H1 (cell line): ENCODE measurements around the gene LAD1. TPM values are rescaled to one million over a fixed set of nuclear protein-coding genes. Genes with fewer than 3 reads are reported as not detected.

Source experiments
- ASH2L ChIP-seq: fragments of 200-600, 300-600 bp; sonication (generic); IDR thresholded peaks from one replicate; pipeline ENCODE4 v1.7.1; 2017; ENCODE audit warnings: low read length
- ATF3 ChIP-seq: IDR thresholded peaks from 2 replicates; pipeline ENCODE4 v1.6.1; 2011; ENCODE audit warnings: low read depth, mild to moderate bottlenecking, low read length; ENCODE audit not compliant: insufficient read depth
- BCL11A ChIP-seq, 2 experiments: IDR thresholded peaks; one replicate each; pipeline ENCODE4 v1.6.1; 2011; ENCODE audit warnings: low read depth in 2 of 2, low read length in 2 of 2, mild to moderate bottlenecking in 2 of 2
- BRCA1 ChIP-seq: IDR thresholded peaks from 2 replicates; pipeline ENCODE4 v1.6.1; 2012; ENCODE audit warnings: low read depth, low read length, improper control_type of control experiment
- CHD1 ChIP-seq: IDR thresholded peaks from 2 replicates; pipeline ENCODE4 v1.6.1; 2012; ENCODE audit warnings: low read depth, low read length, improper control_type of control experiment
- FOSL1 ChIP-seq: IDR thresholded peaks from 2 replicates; pipeline ENCODE4 v1.6.1; 2011; ENCODE audit warnings: mild to moderate bottlenecking, low read depth, low read length, moderate library complexity; ENCODE audit not compliant: insufficient read depth
- HDAC2 ChIP-seq, 2 experiments: fragments of 300-600 bp in 1 of 2; sonication (generic) in 1 of 2; IDR thresholded peaks; 2 replicates each; pipeline ENCODE4 v1.6.1; 2011 to 2012; ENCODE audit warnings: low read depth in 2 of 2, low read length in 2 of 2, mild to moderate bottlenecking in 2 of 2, moderate library complexity in 2 of 2, borderline replicate concordance in 1 of 2, inconsistent platforms in 1 of 2
- HDAC6 ChIP-seq: IDR thresholded peaks from one replicate; pipeline ENCODE4 v1.7.1; 2012; ENCODE audit warnings: low read depth, mild to moderate bottlenecking, inconsistent platforms, low read length, moderate library complexity
- JUN ChIP-seq: IDR thresholded peaks from 2 replicates; pipeline ENCODE4 v1.6.1; 2011; ENCODE audit warnings: low read depth, mild to moderate bottlenecking, improper control_type of control experiment, low read length
- NRF1 ChIP-seq: IDR thresholded peaks from 2 replicates; pipeline ENCODE4 v1.6.1; 2011; ENCODE audit warnings: mild to moderate bottlenecking, low read depth, low read length, improper control_type of control experiment
- PHF8 ChIP-seq: fragments of 200-600 bp; sonication (generic); conservative IDR thresholded peaks from 2 replicates; pipeline ENCODE4 v1.7.1; 2012; ENCODE audit warnings: low read depth, mild to moderate bottlenecking, inconsistent platforms, low read length, moderate library complexity
- POLR2A ChIP-seq, 2 experiments: IDR thresholded peaks; 1 replicate in 1 of 2; 2 replicates in 1 of 2; pipeline ENCODE4 v1.6.1; 2011; ENCODE audit warnings: low read depth in 2 of 2, low read length in 2 of 2, mild to moderate bottlenecking in 2 of 2; ENCODE audit errors: control extremely low read depth in 1 of 2
- POLR2AphosphoS5 ChIP-seq: IDR thresholded peaks from 2 replicates; pipeline ENCODE4 v1.6.1; 2011; ENCODE audit warnings: low read depth, low read length
- RFX5 ChIP-seq: IDR thresholded peaks from 2 replicates; pipeline ENCODE4 v1.6.1; 2011; ENCODE audit warnings: low read depth, low read length, improper control_type of control experiment, borderline replicate concordance
- RNF2 ChIP-seq: fragments of 200-900, 300-1000 bp; sonication (generic); IDR thresholded peaks from 2 replicates; pipeline ENCODE4 v1.7.1; 2016; ENCODE audit warnings: borderline replicate concordance, low read depth, mild to moderate bottlenecking, antibody characterized with exemption, low read length; ENCODE audit not compliant: poor library complexity, severe bottlenecking; ENCODE audit errors: missing control alignments
- SP2 ChIP-seq: IDR thresholded peaks from 2 replicates; pipeline ENCODE4 v1.6.1; 2012; ENCODE audit warnings: mild to moderate bottlenecking, low read length, inconsistent platforms
- SRF ChIP-seq: IDR thresholded peaks from 2 replicates; pipeline ENCODE4 v1.6.1; 2011; ENCODE audit warnings: mild to moderate bottlenecking, low read depth, low read length, moderate library complexity
- TCF12 ChIP-seq: IDR thresholded peaks from 2 replicates; pipeline ENCODE4 v1.6.1; 2011; ENCODE audit warnings: low read depth, mild to moderate bottlenecking, low read length
- polyA plus RNA-seq, 7 experiments: library from polyadenylated mRNA; depleted of rRNA in 3 of 7; stranded (reverse) in 5 of 7; unstranded in 2 of 7; fragments of >200 nt in 5 of 7; fragments of 200-250 nt in 2 of 7; gene quantifications; 1 replicate in 5 of 7; 2 replicates in 1 of 7; 4 replicates in 1 of 7; pipeline versions ENCODE4 v1.2.1 to v1.2.3, GENCODE V29; 2011 to 2013; ENCODE audit warnings: missing spikeins in 2 of 7, mixed read lengths in 2 of 7
- total RNA-seq: library from RNA; stranded (reverse); fragmentation: NEBNext Ultra II Directional; extraction: Animal tissue kit (Norgen Biotek cat#: 25700); gene quantifications from 2 replicates; pipeline ENCODE4 v1.2.1, GENCODE V29; 2021
- TF ChIP-seq, protein P1 (sequence below): IDR thresholded peaks from 2 replicates; pipeline ENCODE4 v1.6.1; 2012; ENCODE audit warnings: low read length, inconsistent platforms
- TF ChIP-seq, protein P2 (sequence below): IDR thresholded peaks from 2 replicates; pipeline ENCODE4 v1.6.1; 2011; ENCODE audit warnings: low read length, improper control_type of control experiment

LAD1 gene
- total and polyA plus RNA-seq, 2 of the 8 experiments (the other 6 are each of a cell fraction or from before 2014, with no cell fraction given), result 9.3 to 32.8 TPM

DNA sequence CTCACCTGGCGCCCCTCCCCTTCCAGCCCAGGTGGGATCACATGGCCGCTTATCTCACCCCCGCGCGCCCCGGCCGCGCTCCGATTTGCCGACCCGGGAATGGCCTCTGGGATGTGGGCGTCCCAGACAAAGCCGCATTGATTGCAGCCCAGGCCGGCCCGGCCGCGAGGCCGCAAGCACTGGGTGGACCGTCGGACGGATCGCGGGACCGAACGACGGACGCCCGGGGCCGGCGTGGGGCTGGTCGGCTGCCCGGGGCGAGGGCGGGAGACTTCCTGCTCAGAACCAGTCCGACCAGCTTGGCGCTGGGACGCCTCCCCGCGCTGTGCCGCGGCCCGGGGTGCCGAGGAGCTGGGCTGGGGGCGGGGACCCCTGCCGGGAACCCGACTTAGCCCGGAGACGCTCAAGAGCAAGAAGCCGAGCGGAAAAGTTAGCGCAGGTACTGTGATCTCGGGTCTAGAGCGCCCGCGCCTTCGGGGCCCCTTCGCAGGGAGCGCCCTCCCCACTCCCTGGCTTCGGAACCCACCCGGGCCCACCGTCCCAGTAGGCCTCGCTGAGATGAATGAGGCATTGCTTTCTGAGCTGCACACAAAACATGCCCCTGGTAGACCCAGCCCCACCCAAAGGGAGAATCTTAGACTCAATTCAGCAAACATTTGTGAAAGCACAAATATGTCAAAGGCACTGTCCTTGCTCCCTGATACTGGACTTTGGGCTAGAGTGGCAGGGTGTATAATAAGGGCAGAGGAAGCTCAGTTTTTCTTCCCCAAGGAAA lies 415 bp upstream of the LAD1 start (continued):
- TF ChIP-seq JUN, result no peak
- TF ChIP-seq NRF1, result no peak
- TF ChIP-seq TCF12, result no peak
- TF ChIP-seq HDAC6, result no peak
- TF ChIP-seq SRF, result no peak
- TF ChIP-seq POLR2AphosphoS5, result peak; percentile 56; the same call in 1 of the 2 replicates
- TF ChIP-seq BRCA1, result no peak
- TF ChIP-seq ASH2L, result peak; percentile 68
- TF ChIP-seq SP2, result no peak
- no peak for TF ChIP-seq RFX5
- 0 out of 2 replicates have a peak, but pooled peaks have one; percentile 23 for TF ChIP-seq ATF3
- TF ChIP-seq FOSL1, result no peak
- no peak for TF ChIP-seq RNF2
- peak; percentile 85 for TF ChIP-seq PHF8
- TF ChIP-seq CHD1, result no peak
- TF ChIP-seq, protein P1, sequence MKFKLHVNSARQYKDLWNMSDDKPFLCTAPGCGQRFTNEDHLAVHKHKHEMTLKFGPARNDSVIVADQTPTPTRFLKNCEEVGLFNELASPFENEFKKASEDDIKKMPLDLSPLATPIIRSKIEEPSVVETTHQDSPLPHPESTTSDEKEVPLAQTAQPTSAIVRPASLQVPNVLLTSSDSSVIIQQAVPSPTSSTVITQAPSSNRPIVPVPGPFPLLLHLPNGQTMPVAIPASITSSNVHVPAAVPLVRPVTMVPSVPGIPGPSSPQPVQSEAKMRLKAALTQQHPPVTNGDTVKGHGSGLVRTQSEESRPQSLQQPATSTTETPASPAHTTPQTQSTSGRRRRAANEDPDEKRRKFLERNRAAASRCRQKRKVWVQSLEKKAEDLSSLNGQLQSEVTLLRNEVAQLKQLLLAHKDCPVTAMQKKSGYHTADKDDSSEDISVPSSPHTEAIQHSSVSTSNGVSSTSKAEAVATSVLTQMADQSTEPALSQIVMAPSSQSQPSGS, result no peak
- peak in 1 of 2 experiments; percentile 75; a peak in 2 of 3 replicates for TF ChIP-seq POLR2A (IDR thresholded peaks at IDR 0.05; ENCODE audit: control extremely low read depth in 1 of 2, low read depth in 2 of 2, low read length in 2 of 2)
- TF ChIP-seq HDAC2 (IDR thresholded peaks at IDR 0.05; ENCODE audit: borderline replicate concordance in 1 of 2, low read depth in 2 of 2, low read length in 2 of 2), result no peak
- TF ChIP-seq, protein P2, sequence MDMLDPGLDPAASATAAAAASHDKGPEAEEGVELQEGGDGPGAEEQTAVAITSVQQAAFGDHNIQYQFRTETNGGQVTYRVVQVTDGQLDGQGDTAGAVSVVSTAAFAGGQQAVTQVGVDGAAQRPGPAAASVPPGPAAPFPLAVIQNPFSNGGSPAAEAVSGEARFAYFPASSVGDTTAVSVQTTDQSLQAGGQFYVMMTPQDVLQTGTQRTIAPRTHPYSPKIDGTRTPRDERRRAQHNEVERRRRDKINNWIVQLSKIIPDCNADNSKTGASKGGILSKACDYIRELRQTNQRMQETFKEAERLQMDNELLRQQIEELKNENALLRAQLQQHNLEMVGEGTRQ, result peak; percentile 52
- TF ChIP-seq BCL11A (IDR thresholded peaks at IDR 0.05; ENCODE audit: low read depth in 2 of 2, low read length in 2 of 2), result no peak
